HEK293 (cell line): ENCODE results near the gene UHRF1.
A peak's percentile ranks its signal among the peaks of the same experiment; 100 is the strongest.

Source experiments
- GFI1B ChIP-seq: fragments of 450-650 bp; formaldehyde crosslinking; IDR thresholded peaks from 2 replicates; pipeline ENCODE4 v1.5.1; 2016; ENCODE audit warnings: missing biosample characterization, missing genetic modification characterization
- HOXA7 ChIP-seq: sonication (generic); formaldehyde crosslinking; IDR thresholded peaks from 2 replicates; pipeline ENCODE4 v1.8.1; 2022; ENCODE audit warnings: missing genetic modification reagents, borderline replicate concordance
- KLF9 ChIP-seq: fragments of 450-650 bp; formaldehyde crosslinking; IDR thresholded peaks from 2 replicates; pipeline ENCODE4 v1.5.1; 2016; ENCODE audit warnings: missing biosample characterization, missing genetic modification characterization, low read depth
- SP3 ChIP-seq: fragments of 450-650 bp; formaldehyde crosslinking; IDR thresholded peaks from 2 replicates; pipeline ENCODE4 v1.5.1; 2016; ENCODE audit warnings: missing biosample characterization, missing genetic modification characterization
- SP7 ChIP-seq: fragments of 450-650 bp; formaldehyde crosslinking; IDR thresholded peaks from 2 replicates; pipeline ENCODE4 v1.5.1; 2016; ENCODE audit warnings: missing biosample characterization, missing genetic modification characterization
- ZBTB8A ChIP-seq: fragments of 450-650 bp; formaldehyde crosslinking; IDR thresholded peaks from 2 replicates; pipeline ENCODE4 v1.5.1; 2016; ENCODE audit warnings: missing biosample characterization, missing genetic modification characterization
- ZEB2 ChIP-seq: fragments of 450-650 bp; formaldehyde crosslinking; IDR thresholded peaks from 2 replicates; pipeline ENCODE4 v1.5.1; 2016; ENCODE audit warnings: missing biosample characterization, missing genetic modification characterization
- ZFP37 ChIP-seq: fragments of 450-650 bp; formaldehyde crosslinking; IDR thresholded peaks from 2 replicates; pipeline ENCODE4 v1.5.1; 2016; ENCODE audit warnings: missing biosample characterization, missing genetic modification characterization
- ZIC2 ChIP-seq: fragments of 450-650 bp; formaldehyde crosslinking; IDR thresholded peaks from 2 replicates; pipeline ENCODE4 v1.5.1; 2016; ENCODE audit warnings: missing biosample characterization, missing genetic modification characterization
- ZNF112 ChIP-seq: fragments of 450-650 bp; formaldehyde crosslinking; IDR thresholded peaks from 2 replicates; pipeline ENCODE4 v1.5.0; 2017; ENCODE audit warnings: missing biosample characterization, missing genetic modification characterization
- ZNF211 ChIP-seq: fragments of 450-650 bp; formaldehyde crosslinking; IDR thresholded peaks from 2 replicates; pipeline ENCODE4 v1.5.1; 2016; ENCODE audit warnings: low read depth, missing biosample characterization, missing genetic modification characterization
- ZNF501 ChIP-seq: fragments of 450-650 bp; formaldehyde crosslinking; IDR thresholded peaks from 2 replicates; pipeline ENCODE4 v1.5.1; 2016; ENCODE audit warnings: missing biosample characterization, missing genetic modification characterization
- ZNF521 ChIP-seq: fragments of 450-650 bp; formaldehyde crosslinking; IDR thresholded peaks from 2 replicates; pipeline ENCODE4 v1.5.1; 2017; ENCODE audit warnings: missing biosample characterization, mild to moderate bottlenecking, missing genetic modification characterization
- ZNF623 ChIP-seq: fragments of 450-650 bp; formaldehyde crosslinking; IDR thresholded peaks from 2 replicates; pipeline ENCODE4 v1.5.1; 2016; ENCODE audit warnings: missing biosample characterization, missing genetic modification characterization
- ZNF629 ChIP-seq: fragments of 450-650 bp; formaldehyde crosslinking; IDR thresholded peaks from 2 replicates; pipeline ENCODE4 v1.5.1; 2017; ENCODE audit warnings: missing biosample characterization, missing genetic modification characterization
- ZNF645 ChIP-seq: fragments of 450-650 bp; formaldehyde crosslinking; IDR thresholded peaks from 2 replicates; pipeline ENCODE4; 2016; ENCODE audit warnings: missing biosample characterization, missing genetic modification characterization
- ZNF792 ChIP-seq: fragments of 450-650 bp; formaldehyde crosslinking; IDR thresholded peaks from 2 replicates; pipeline ENCODE4 v1.5.1; 2016; ENCODE audit warnings: missing biosample characterization, missing genetic modification characterization
- ZNF843 ChIP-seq: fragments of 450-650 bp; formaldehyde crosslinking; IDR thresholded peaks from 2 replicates; pipeline ENCODE4 v1.5.1; 2016; ENCODE audit warnings: missing biosample characterization, missing genetic modification characterization
- ZXDB ChIP-seq: fragments of 450-650 bp; formaldehyde crosslinking; IDR thresholded peaks from 2 replicates; pipeline ENCODE4 v1.5.1; 2016; ENCODE audit warnings: missing biosample characterization, missing genetic modification characterization
- TF ChIP-seq, protein P1 (sequence below): fragments of 450-650 bp; formaldehyde crosslinking; IDR thresholded peaks from 2 replicates; pipeline ENCODE4 v1.5.1; 2016; ENCODE audit warnings: missing biosample characterization, missing genetic modification characterization
- TF ChIP-seq, protein P2 (sequence below): fragments of 450-650 bp; formaldehyde crosslinking; IDR thresholded peaks from 2 replicates; pipeline ENCODE4 v1.5.1; 2016; ENCODE audit warnings: missing biosample characterization, missing genetic modification characterization
- TF ChIP-seq, protein P3 (sequence below): fragments of 450-650 bp; formaldehyde crosslinking; IDR thresholded peaks from 2 replicates; pipeline ENCODE4 v1.5.1; 2017; ENCODE audit warnings: missing biosample characterization, missing genetic modification characterization
- TF ChIP-seq, protein P4 (sequence below): fragments of 450-650 bp; formaldehyde crosslinking; IDR thresholded peaks from 2 replicates; pipeline ENCODE4 v1.5.1; 2016; ENCODE audit warnings: missing biosample characterization, missing genetic modification characterization
- TF ChIP-seq, protein P5 (sequence below): fragments of 450-650 bp; formaldehyde crosslinking; IDR thresholded peaks from 2 replicates; pipeline ENCODE4 v1.5.1; 2016; ENCODE audit warnings: missing biosample characterization, missing genetic modification characterization, borderline replicate concordance
- TF ChIP-seq, protein P6 (sequence below): fragments of 450-650 bp; IDR thresholded peaks from 2 replicates; pipeline ENCODE4 v1.5.1; 2018; ENCODE audit warnings: missing biosample characterization, missing genetic modification characterization

Gene UHRF1

GRCh38 chr19:4867534-4868285 is 41.6 kb upstream of the UHRF1 start, which contains the start of gene PLIN3 (continued):
- TF ChIP-seq, protein P1, sequence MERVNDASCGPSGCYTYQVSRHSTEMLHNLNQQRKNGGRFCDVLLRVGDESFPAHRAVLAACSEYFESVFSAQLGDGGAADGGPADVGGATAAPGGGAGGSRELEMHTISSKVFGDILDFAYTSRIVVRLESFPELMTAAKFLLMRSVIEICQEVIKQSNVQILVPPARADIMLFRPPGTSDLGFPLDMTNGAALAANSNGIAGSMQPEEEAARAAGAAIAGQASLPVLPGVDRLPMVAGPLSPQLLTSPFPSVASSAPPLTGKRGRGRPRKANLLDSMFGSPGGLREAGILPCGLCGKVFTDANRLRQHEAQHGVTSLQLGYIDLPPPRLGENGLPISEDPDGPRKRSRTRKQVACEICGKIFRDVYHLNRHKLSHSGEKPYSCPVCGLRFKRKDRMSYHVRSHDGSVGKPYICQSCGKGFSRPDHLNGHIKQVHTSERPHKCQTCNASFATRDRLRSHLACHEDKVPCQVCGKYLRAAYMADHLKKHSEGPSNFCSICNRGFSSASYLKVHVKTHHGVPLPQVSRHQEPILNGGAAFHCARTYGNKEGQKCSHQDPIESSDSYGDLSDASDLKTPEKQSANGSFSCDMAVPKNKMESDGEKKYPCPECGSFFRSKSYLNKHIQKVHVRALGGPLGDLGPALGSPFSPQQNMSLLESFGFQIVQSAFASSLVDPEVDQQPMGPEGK (tag by site-specific recombination) = peak; percentile 94
- TF ChIP-seq ZNF623 (peak; percentile 48), ZNF792 (0 out of 2 replicates have a peak, but pooled peaks have one; percentile 48), ZNF521 (tag by site-specific recombination) (no peak), KLF9 (tag by site-specific recombination) (peak; percentile 77), ZNF645 (0 out of 2 replicates have a peak, but pooled peaks have one; percentile 65), SP3 (peak; percentile 91), ZIC2 (tag by site-specific recombination) (no peak), HOXA7 (CRISPR knock-in tag) (no peak), ZNF211 (no peak), ZFP37 (no peak), ZEB2 (tag by site-specific recombination) (no peak), ZXDB (tag by site-specific recombination) (peak; percentile 53; the same call in 1 of the 2 replicates), SP7 (tag by site-specific recombination) (peak; percentile 57), ZNF629 (tag by site-specific recombination) (peak; percentile 68), ZNF501 (tag by site-specific recombination) (no peak), ZNF112 (no peak), ZBTB8A (tag by site-specific recombination) (no peak), GFI1B (tag by site-specific recombination) (no peak), ZNF843 (peak; percentile 14; the same call in 1 of the 2 replicates)
- TF ChIP-seq, protein P2, sequence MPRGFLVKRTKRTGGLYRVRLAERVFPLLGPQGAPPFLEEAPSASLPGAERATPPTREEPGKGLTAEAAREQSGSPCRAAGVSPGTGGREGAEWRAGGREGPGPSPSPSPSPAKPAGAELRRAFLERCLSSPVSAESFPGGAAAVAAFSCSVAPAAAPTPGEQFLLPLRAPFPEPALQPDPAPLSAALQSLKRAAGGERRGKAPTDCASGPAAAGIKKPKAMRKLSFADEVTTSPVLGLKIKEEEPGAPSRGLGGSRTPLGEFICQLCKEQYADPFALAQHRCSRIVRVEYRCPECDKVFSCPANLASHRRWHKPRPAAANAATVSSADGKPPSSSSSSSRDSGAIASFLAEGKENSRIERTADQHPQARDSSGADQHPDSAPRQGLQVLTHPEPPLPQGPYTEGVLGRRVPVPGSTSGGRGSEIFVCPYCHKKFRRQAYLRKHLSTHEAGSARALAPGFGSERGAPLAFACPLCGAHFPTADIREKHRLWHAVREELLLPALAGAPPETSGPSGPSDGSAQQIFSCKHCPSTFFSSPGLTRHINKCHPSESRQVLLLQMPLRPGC (tag by site-specific recombination) = 0 out of 2 replicates have a peak, but pooled peaks have one; percentile 12
- TF ChIP-seq, protein P3, sequence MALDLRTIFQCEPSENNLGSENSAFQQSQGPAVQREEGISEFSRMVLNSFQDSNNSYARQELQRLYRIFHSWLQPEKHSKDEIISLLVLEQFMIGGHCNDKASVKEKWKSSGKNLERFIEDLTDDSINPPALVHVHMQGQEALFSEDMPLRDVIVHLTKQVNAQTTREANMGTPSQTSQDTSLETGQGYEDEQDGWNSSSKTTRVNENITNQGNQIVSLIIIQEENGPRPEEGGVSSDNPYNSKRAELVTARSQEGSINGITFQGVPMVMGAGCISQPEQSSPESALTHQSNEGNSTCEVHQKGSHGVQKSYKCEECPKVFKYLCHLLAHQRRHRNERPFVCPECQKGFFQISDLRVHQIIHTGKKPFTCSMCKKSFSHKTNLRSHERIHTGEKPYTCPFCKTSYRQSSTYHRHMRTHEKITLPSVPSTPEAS (tag by site-specific recombination) = peak; percentile 93
- TF ChIP-seq, protein P4, sequence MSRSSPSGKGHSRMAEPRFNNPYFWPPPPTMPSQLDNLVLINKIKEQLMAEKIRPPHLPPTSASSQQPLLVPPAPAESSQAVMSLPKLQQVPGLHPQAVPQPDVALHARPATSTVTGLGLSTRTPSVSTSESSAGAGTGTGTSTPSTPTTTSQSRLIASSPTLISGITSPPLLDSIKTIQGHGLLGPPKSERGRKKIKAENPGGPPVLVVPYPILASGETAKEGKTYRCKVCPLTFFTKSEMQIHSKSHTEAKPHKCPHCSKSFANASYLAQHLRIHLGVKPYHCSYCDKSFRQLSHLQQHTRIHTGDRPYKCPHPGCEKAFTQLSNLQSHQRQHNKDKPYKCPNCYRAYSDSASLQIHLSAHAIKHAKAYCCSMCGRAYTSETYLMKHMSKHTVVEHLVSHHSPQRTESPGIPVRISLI (tag by site-specific recombination) = no peak
- TF ChIP-seq, protein P5, sequence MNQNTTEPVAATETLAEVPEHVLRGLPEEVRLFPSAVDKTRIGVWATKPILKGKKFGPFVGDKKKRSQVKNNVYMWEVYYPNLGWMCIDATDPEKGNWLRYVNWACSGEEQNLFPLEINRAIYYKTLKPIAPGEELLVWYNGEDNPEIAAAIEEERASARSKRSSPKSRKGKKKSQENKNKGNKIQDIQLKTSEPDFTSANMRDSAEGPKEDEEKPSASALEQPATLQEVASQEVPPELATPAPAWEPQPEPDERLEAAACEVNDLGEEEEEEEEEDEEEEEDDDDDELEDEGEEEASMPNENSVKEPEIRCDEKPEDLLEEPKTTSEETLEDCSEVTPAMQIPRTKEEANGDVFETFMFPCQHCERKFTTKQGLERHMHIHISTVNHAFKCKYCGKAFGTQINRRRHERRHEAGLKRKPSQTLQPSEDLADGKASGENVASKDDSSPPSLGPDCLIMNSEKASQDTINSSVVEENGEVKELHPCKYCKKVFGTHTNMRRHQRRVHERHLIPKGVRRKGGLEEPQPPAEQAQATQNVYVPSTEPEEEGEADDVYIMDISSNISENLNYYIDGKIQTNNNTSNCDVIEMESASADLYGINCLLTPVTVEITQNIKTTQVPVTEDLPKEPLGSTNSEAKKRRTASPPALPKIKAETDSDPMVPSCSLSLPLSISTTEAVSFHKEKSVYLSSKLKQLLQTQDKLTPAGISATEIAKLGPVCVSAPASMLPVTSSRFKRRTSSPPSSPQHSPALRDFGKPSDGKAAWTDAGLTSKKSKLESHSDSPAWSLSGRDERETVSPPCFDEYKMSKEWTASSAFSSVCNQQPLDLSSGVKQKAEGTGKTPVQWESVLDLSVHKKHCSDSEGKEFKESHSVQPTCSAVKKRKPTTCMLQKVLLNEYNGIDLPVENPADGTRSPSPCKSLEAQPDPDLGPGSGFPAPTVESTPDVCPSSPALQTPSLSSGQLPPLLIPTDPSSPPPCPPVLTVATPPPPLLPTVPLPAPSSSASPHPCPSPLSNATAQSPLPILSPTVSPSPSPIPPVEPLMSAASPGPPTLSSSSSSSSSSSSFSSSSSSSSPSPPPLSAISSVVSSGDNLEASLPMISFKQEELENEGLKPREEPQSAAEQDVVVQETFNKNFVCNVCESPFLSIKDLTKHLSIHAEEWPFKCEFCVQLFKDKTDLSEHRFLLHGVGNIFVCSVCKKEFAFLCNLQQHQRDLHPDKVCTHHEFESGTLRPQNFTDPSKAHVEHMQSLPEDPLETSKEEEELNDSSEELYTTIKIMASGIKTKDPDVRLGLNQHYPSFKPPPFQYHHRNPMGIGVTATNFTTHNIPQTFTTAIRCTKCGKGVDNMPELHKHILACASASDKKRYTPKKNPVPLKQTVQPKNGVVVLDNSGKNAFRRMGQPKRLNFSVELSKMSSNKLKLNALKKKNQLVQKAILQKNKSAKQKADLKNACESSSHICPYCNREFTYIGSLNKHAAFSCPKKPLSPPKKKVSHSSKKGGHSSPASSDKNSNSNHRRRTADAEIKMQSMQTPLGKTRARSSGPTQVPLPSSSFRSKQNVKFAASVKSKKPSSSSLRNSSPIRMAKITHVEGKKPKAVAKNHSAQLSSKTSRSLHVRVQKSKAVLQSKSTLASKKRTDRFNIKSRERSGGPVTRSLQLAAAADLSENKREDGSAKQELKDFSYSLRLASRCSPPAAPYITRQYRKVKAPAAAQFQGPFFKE (tag by site-specific recombination) = no peak
- TF ChIP-seq, protein P6, sequence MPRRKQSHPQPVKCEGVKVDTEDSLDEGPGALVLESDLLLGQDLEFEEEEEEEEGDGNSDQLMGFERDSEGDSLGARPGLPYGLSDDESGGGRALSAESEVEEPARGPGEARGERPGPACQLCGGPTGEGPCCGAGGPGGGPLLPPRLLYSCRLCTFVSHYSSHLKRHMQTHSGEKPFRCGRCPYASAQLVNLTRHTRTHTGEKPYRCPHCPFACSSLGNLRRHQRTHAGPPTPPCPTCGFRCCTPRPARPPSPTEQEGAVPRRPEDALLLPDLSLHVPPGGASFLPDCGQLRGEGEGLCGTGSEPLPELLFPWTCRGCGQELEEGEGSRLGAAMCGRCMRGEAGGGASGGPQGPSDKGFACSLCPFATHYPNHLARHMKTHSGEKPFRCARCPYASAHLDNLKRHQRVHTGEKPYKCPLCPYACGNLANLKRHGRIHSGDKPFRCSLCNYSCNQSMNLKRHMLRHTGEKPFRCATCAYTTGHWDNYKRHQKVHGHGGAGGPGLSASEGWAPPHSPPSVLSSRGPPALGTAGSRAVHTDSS (tag by site-specific recombination) = no peak
